ENCODE data around the gene BUD31. TPM values are rescaled to one million over a fixed set of nuclear protein-coding genes. Genes with fewer than 3 reads are reported as not detected.

BUD31 gene
- total RNA-seq, 2 experiments from 2014 or later = 147 to 153 TPM

GRCh38 chr7:99433158-99433557 is 24.4 kb downstream of the BUD31 start:
- CTCF ChIA-PET = no interaction called here
- no peak overlapping the region for H3K27ac Mint-ChIP-seq
- Histone ChIP-seq H3K36me3 (ENCODE audit: insufficient read depth, low read length) (peaks cover 32% of the 10 kb centered on the region), H3K27ac (ENCODE audit: low read depth in 1 of 2, low read length in 2 of 2) (no peak overlapping the region), H3K4me3 (ENCODE audit: low read length) (no peak overlapping the region), H3K27me3 (ENCODE audit: control insufficient read depth in 1 of 2, insufficient read depth in 2 of 2, low read length in 2 of 2) (no peaks in the 10 kb centered on the region), H3K9me3 (ENCODE audit: control insufficient read depth in 1 of 2, insufficient read depth in 1 of 2, low read length in 2 of 2) (no peaks in the 10 kb centered on the region), H3K4me1 (ENCODE audit: insufficient read depth, low read length) (peaks cover 17% of the 10 kb centered on the region)
- peaks cover 11% of the 10 kb centered on the region for H3K4me1 Mint-ChIP-seq (ENCODE audit: low read depth)
- POLR2A ChIA-PET = no interaction called here
- intact Hi-C loops (cut with DNase I, micrococcal nuclease) = loop anchor here in 1 of 2 experiments (10.0 kb wide), 1 partner anchor 552 kb away; no protein-coding TSS in a partner anchor
- no peaks in the 10 kb centered on the region for H3K9me3 Mint-ChIP-seq
- peaks cover 37% of the 10 kb centered on the region for H3K36me3 Mint-ChIP-seq (ENCODE audit: low read depth)
- ATAC-seq (ENCODE audit: poor library complexity) (no peak), DNase-seq (no peak)
- TF ChIP-seq, protein P1, sequence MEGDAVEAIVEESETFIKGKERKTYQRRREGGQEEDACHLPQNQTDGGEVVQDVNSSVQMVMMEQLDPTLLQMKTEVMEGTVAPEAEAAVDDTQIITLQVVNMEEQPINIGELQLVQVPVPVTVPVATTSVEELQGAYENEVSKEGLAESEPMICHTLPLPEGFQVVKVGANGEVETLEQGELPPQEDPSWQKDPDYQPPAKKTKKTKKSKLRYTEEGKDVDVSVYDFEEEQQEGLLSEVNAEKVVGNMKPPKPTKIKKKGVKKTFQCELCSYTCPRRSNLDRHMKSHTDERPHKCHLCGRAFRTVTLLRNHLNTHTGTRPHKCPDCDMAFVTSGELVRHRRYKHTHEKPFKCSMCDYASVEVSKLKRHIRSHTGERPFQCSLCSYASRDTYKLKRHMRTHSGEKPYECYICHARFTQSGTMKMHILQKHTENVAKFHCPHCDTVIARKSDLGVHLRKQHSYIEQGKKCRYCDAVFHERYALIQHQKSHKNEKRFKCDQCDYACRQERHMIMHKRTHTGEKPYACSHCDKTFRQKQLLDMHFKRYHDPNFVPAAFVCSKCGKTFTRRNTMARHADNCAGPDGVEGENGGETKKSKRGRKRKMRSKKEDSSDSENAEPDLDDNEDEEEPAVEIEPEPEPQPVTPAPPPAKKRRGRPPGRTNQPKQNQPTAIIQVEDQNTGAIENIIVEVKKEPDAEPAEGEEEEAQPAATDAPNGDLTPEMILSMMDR (IDR thresholded peaks at IDR 0.05) = no peak
- no peaks in the 10 kb centered on the region for H3K27me3 Mint-ChIP-seq
- no peak overlapping the region for H3K4me3 Mint-ChIP-seq

GRCh38 chr7:99437946-99438572 is 29.3 kb downstream of the BUD31 start:
- H3K4me1 Mint-ChIP-seq (ENCODE audit: low read depth) = peaks cover 31% of the 10 kb centered on the region
- TF ChIP-seq, protein P1 (IDR thresholded peaks at IDR 0.05) = no peak
- intact Hi-C loops (cut with DNase I, micrococcal nuclease) = loop anchor here (1.0 to 10.0 kb wide), 5 partner anchors 23 to 547 kb away; no protein-coding TSS in a partner anchor
- no peaks in the 10 kb centered on the region for H3K9me3 Mint-ChIP-seq
- H3K36me3 Mint-ChIP-seq (ENCODE audit: low read depth) = peaks cover 27% of the 10 kb centered on the region
- no peaks in the 10 kb centered on the region for H3K27me3 Mint-ChIP-seq
- H3K4me3 Mint-ChIP-seq = peak overlapping the region; percentile 99
- peak in 1 of 14 experiments; percentile 7 for DNase-seq
- H3K9me3 ChIP-seq (ENCODE audit: control insufficient read depth in 1 of 2, insufficient read depth in 1 of 2, low read length in 2 of 2) = no peaks in the 10 kb centered on the region
- H3K4me3 ChIP-seq (ENCODE audit: low read length) = peak overlapping the region; percentile 78
- peaks cover 30% of the 10 kb centered on the region for H3K4me1 ChIP-seq (ENCODE audit: insufficient read depth, low read length)
- peaks cover 15% of the 10 kb centered on the region for H3K36me3 ChIP-seq (ENCODE audit: insufficient read depth, low read length)
- no peaks in the 10 kb centered on the region for H3K27me3 ChIP-seq (ENCODE audit: control insufficient read depth in 1 of 2, insufficient read depth in 2 of 2, low read length in 2 of 2)
- ChIA-PET POLR2A (interaction anchor here (0.6 to 2.8 kb wide), 7 partner anchors 11 to 1174 kb away, joined by 3 to 22 read pairs (median 4); partner anchors contain the start of genes BUD31, MOSPD3, PDAP1 and ZKSCAN5), CTCF (no interaction called here)
- H3K27ac ChIP-seq (ENCODE audit: low read depth in 1 of 2, low read length in 2 of 2) = peak overlapping the region; percentile 69 to 80
- peak; percentile 27 for ATAC-seq (ENCODE audit: poor library complexity)
- peak overlapping the region; percentile 83 for H3K27ac Mint-ChIP-seq

DNA sequence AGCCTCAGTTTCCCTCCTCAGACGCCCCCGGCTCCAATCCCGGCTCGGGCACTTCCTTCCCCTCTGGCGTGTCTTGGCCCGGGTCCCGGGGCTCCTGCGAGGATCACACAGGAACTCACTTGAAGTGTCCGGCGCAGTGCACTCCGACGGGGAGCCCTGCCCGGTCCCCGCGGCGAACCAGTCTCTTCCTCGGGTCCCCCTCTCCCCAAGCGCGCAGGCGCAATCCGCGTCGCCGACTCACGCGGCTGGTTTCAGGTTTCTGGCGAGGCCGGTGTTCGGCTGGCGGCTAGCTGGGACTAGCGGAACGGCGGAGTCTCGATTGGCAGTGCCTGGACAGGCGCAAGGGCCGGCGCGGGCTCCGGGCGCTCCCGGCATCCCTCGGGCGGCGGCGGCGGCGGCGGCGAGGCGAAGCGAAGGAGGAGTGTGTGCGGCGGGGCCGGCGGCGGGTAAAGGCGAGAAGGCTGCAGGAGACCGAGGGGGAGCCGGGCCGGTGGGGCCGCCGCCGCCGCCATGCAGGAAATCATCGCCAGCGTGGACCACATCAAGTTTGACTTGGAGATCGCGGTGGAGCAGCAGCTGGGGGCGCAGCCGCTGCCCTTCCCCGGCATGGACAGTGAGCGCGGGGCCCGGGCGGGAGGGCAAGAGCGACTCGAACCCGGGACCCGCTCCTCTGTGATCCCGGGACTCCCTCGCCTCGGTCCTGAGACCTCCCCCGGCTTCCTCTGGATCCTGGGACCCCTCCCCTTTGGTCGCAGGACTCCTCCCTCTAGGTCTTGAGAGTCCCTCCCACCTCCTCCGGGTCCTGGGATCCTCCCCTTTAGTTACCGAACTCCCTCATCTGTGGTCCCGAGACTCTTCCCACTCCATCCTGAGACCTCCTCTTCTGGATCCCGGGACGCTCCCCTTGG is 30.1 kb downstream of the BUD31 start, which contains the start of the genes CPSF4 and PTCD1:
CPSF4 (plus strand) TSS at position 371 of the 908 bp plus-strand sequence; CDS start at position 511, 140 bp downstream.
PTCD1 (minus strand) TSS at position 226 of the 908 bp plus-strand sequence. CDS start 3,556 bp downstream, outside the sequence.
- H3K36me3 Mint-ChIP-seq (ENCODE audit: low read depth) = peaks cover 23% of the 10 kb centered on the region
- peaks cover 31% of the 10 kb centered on the region for H3K4me1 Mint-ChIP-seq (ENCODE audit: low read depth)
- Histone ChIP-seq H3K36me3 (ENCODE audit: insufficient read depth, low read length) (peaks cover 15% of the 10 kb centered on the region), H3K4me1 (ENCODE audit: insufficient read depth, low read length) (peaks cover 30% of the 10 kb centered on the region), H3K4me3 (ENCODE audit: low read length) (peak within 1 kb of the TSS; percentile 78), H3K9me3 (ENCODE audit: control insufficient read depth in 1 of 2, insufficient read depth in 1 of 2, low read length in 2 of 2) (no peaks in the 10 kb centered on the region), H3K27me3 (ENCODE audit: control insufficient read depth in 1 of 2, insufficient read depth in 2 of 2, low read length in 2 of 2) (no peaks in the 10 kb centered on the region), H3K27ac (ENCODE audit: low read depth in 1 of 2, low read length in 2 of 2) (peak within 1 kb of the TSS; percentile 69 to 80)
- CTCF ChIA-PET = no interaction called here
- ATAC-seq (ENCODE audit: poor library complexity) (peak; percentile 75), DNase-seq (peak; percentile 76 to 95 (median 86))
- TF ChIP-seq, protein P1 (IDR thresholded peaks at IDR 0.05) = no peak
- peak within 1 kb of the TSS; percentile 83 for H3K27ac Mint-ChIP-seq
- peak within 1 kb of the TSS; percentile 99 for H3K4me3 Mint-ChIP-seq
- intact Hi-C loops (cut with DNase I, micrococcal nuclease) = loop anchor here (1.0 to 10.0 kb wide), 5 partner anchors 22 to 546 kb away; no protein-coding TSS in a partner anchor
- H3K9me3 Mint-ChIP-seq = no peaks in the 10 kb centered on the region
- no peaks in the 10 kb centered on the region for H3K27me3 Mint-ChIP-seq
- POLR2A ChIA-PET = interaction anchor here (0.6 to 2.8 kb wide), 8 partner anchors 10 to 1174 kb away, joined by 3 to 22 read pairs (median 4); partner anchors contain the start of genes BUD31, MOSPD3, PDAP1 and ZKSCAN5

Measured in CD4-positive, alpha-beta T cell (primary cell).